ENCODE results near the gene SLC46A2. TPM values are rescaled to one million over a fixed set of nuclear protein-coding genes. Genes with fewer than 3 reads are reported as not detected.

Gene SLC46A2
- not detected for total RNA-seq

GRCh38 chr9:112890106-112891081, at the start of gene SLC46A2:
TSS of gene SLC46A2 (minus strand) at chr9:112890876. CDS start at chr9:112890681, 195 bp downstream.
- no peaks in the 10 kb centered on the region for H3K4me1 Mint-ChIP-seq (ENCODE audit: low read depth)
- POLR2A ChIA-PET: no interaction called here
- H3K27me3 Mint-ChIP-seq: peaks cover 27% of the 10 kb centered on the region

GRCh38 chr9:112939418-112939817, 48.7 kb upstream of the SLC46A2 start:
- Mint-ChIP-seq H3K9me3 (no peaks in the 10 kb centered on the region), H3K4me3 (no peak overlapping the region), H3K4me1 (ENCODE audit: low read depth) (no peaks in the 10 kb centered on the region), H3K36me3 (no peaks in the 10 kb centered on the region), H3K27ac (no peak overlapping the region), H3K27me3 (peaks cover 6% of the 10 kb centered on the region)
- intact Hi-C loops (cut with micrococcal nuclease): no loop called here
- DNase-seq: no peak
- ChIA-PET POLR2A (no interaction called here), CTCF (no interaction called here)

More at GRCh38 chr9:112890106-112891081, at the start of gene SLC46A2:
- no peak for DNase-seq
- intact Hi-C loops (cut with micrococcal nuclease): no loop called here
- Mint-ChIP-seq H3K27ac (no peak within 1 kb of the TSS), H3K4me3 (no peak within 1 kb of the TSS), H3K9me3 (no peaks in the 10 kb centered on the region), H3K36me3 (no peaks in the 10 kb centered on the region)
- CTCF ChIA-PET: no interaction called here

DNA sequence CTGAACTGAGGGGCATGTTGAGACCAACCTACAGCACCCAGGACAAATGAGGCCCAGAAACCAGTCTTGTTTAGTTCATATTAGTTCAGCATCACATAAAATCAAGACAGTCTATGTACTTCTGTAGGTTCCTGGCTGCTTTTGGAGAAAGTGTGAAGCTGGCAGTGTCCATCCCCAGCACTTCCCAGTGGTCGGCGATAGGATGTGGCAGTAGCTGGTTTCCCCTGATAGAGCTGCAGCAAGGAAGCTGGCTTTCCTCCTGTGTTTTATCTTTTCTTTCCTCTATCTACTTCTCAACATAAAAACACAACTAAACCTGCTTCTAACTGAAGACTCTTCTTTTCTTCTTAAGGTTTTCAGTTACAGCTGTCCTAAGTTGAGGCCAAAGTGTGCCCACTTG, 43.0 kb upstream of the SLC46A2 start:
- ChIA-PET POLR2A (no interaction called here), CTCF (interaction anchor here (0.8 to 1.0 kb wide), 2 partner anchors 16 to 179 kb away, joined by 3 to 4 read pairs; no protein-coding TSS in a partner anchor)
- Mint-ChIP-seq H3K4me1 (ENCODE audit: low read depth) (no peaks in the 10 kb centered on the region), H3K9me3 (no peaks in the 10 kb centered on the region), H3K36me3 (no peaks in the 10 kb centered on the region), H3K4me3 (no peak overlapping the region), H3K27ac (no peak overlapping the region), H3K27me3 (peaks cover 7% of the 10 kb centered on the region)
- DNase-seq: no peak
- intact Hi-C loops (cut with micrococcal nuclease): no loop called here

- peak; percentile 10 for DNase-seq
- Mint-ChIP-seq H3K27me3 (peaks cover 16% of the 10 kb centered on the region), H3K36me3 (no peaks in the 10 kb centered on the region), H3K9me3 (no peaks in the 10 kb centered on the region), H3K4me3 (no peak overlapping the region), H3K27ac (no peak overlapping the region), H3K4me1 (ENCODE audit: low read depth) (no peaks in the 10 kb centered on the region)
- intact Hi-C loops (cut with micrococcal nuclease): no loop called here
- ChIA-PET CTCF (interaction anchor here (1.1 kb wide), 1 partner anchor 187 kb away, joined by 3 read pairs; no protein-coding TSS in a partner anchor), POLR2A (no interaction called here)
These were observed 34.5 kb upstream of the SLC46A2 start for GRCh38 chr9:112925058-112925641.

- H3K4me1 Mint-ChIP-seq (ENCODE audit: low read depth): no peaks in the 10 kb centered on the region
- no peak overlapping the region for H3K27ac Mint-ChIP-seq
- DNase-seq: no peak
- H3K4me3 Mint-ChIP-seq: no peak overlapping the region
- H3K27me3 Mint-ChIP-seq: peaks cover 14% of the 10 kb centered on the region
- no peaks in the 10 kb centered on the region for H3K9me3 Mint-ChIP-seq
- POLR2A ChIA-PET: interaction anchor here (0.6 kb wide), 1 partner anchor 86 kb away, joined by 3 read pairs; no protein-coding TSS in a partner anchor
- CTCF ChIA-PET: interaction anchor here (0.6 to 2.3 kb wide), 3 partner anchors 19 to 76 kb away, joined by 3 to 8 read pairs (median 4); no protein-coding TSS in a partner anchor
- intact Hi-C loops (cut with micrococcal nuclease): no loop called here
- H3K36me3 Mint-ChIP-seq: no peaks in the 10 kb centered on the region
These were observed 30.9 kb upstream of the SLC46A2 start for GRCh38 chr9:112921549-112921948.

DNA sequence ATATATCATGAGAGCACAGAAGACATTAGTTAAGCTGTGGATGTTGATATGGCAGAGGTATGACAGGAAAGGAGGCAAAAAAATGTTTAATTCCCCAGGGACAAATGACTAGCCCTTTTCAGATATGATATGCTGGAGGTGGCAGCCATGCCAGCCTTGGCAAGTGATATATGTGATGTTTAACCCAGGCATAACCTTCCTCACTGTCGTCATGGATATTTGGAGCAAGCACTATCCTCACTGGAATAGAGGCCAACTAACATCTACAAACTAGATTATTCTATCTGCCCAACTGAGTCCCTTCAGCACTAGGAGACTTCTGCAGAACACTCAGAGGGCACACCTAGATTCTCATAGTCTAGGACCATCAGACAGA, 27.3 kb upstream of the SLC46A2 start:
- no peak for DNase-seq
- Mint-ChIP-seq H3K4me1 (ENCODE audit: low read depth) (no peaks in the 10 kb centered on the region), H3K9me3 (no peaks in the 10 kb centered on the region), H3K4me3 (no peak overlapping the region), H3K36me3 (no peaks in the 10 kb centered on the region), H3K27me3 (peaks cover 10% of the 10 kb centered on the region), H3K27ac (no peak overlapping the region)
- POLR2A ChIA-PET: no interaction called here
- intact Hi-C loops (cut with micrococcal nuclease): no loop called here
- CTCF ChIA-PET: interaction anchor here (0.6 to 0.7 kb wide), 2 partner anchors 11 to 16 kb away, joined by 3 read pairs; no protein-coding TSS in a partner anchor

- intact Hi-C loops (cut with micrococcal nuclease): no loop called here
- H3K27ac Mint-ChIP-seq: no peak overlapping the region
These were observed 26.6 kb upstream of the SLC46A2 start for GRCh38 chr9:112917047-112917986.

DNA sequence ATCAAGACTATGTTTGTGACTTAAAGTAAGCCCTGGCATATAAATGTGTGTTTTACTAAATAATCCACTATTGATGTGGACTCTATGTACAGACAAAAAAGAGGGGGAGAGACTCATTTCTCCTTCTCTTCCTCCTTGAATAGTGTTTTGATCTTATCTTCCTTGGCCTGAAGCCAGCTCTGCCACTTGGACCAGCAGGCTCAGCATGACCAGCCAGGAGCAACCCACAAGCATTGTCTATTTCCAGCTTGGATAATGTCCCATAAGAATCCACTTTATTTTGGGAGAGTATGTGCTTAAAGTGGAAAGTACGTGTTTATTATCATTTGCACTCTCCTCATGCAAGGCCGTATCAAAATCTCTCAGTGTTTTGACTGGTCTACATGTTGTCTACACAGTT, 23.8 kb upstream of the SLC46A2 start:
- Mint-ChIP-seq H3K27ac (no peak overlapping the region), H3K9me3 (no peaks in the 10 kb centered on the region), H3K27me3 (peaks cover 9% of the 10 kb centered on the region), H3K4me1 (ENCODE audit: low read depth) (no peaks in the 10 kb centered on the region), H3K36me3 (no peaks in the 10 kb centered on the region), H3K4me3 (no peak overlapping the region)
- ChIA-PET CTCF (no interaction called here), POLR2A (no interaction called here)
- no peak for DNase-seq
- intact Hi-C loops (cut with micrococcal nuclease): no loop called here

More at GRCh38 chr9:112917047-112917986, 26.6 kb upstream of the SLC46A2 start:
- peaks cover 10% of the 10 kb centered on the region for H3K27me3 Mint-ChIP-seq
- H3K4me3 Mint-ChIP-seq: no peak overlapping the region
- no peaks in the 10 kb centered on the region for H3K36me3 Mint-ChIP-seq
- no peaks in the 10 kb centered on the region for H3K9me3 Mint-ChIP-seq
- ChIA-PET POLR2A (no interaction called here), CTCF (interaction anchor here (0.6 to 1.9 kb wide), 3 partner anchors 10 to 17 kb away, joined by 3 to 5 read pairs (median 3); no protein-coding TSS in a partner anchor)
- H3K4me1 Mint-ChIP-seq (ENCODE audit: low read depth): no peaks in the 10 kb centered on the region
- DNase-seq: no peak

GRCh38 chr9:112913326-112913725, 22.6 kb upstream of the SLC46A2 start:
- intact Hi-C loops (cut with micrococcal nuclease): no loop called here
- Mint-ChIP-seq H3K36me3 (no peaks in the 10 kb centered on the region), H3K27me3 (peaks cover 8% of the 10 kb centered on the region), H3K27ac (no peak overlapping the region), H3K4me3 (no peak overlapping the region), H3K9me3 (no peaks in the 10 kb centered on the region), H3K4me1 (ENCODE audit: low read depth) (no peaks in the 10 kb centered on the region)
- POLR2A ChIA-PET: no interaction called here
- no peak for DNase-seq
- CTCF ChIA-PET: no interaction called here

DNA sequence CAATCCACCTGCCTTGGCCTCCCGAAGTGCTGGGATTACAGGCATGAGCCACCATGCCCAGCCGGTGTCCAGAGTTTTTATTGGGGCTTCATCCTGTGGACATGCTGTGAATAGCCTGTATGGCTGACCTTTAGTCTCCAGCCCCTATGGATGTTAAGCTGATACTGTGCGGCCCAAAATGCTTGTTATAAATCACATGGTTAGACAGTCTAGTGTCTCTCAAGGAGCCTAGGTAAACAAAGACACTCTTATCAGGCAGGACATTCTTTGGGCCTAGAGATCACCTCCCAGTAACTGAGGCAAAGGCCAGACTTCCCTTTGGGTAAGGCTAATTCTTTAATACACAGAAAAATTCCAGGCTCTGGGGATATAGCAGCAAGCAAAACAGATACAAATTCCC, 22.0 kb upstream of the SLC46A2 start:
- intact Hi-C loops (cut with micrococcal nuclease): no loop called here
- H3K27ac Mint-ChIP-seq: no peak overlapping the region
- CTCF ChIA-PET: interaction anchor here (1.9 kb wide), 1 partner anchor 10 kb away, joined by 8 read pairs; no protein-coding TSS in a partner anchor
- DNase-seq: no peak
- H3K27me3 Mint-ChIP-seq: peaks cover 4% of the 10 kb centered on the region
- no peaks in the 10 kb centered on the region for H3K4me1 Mint-ChIP-seq (ENCODE audit: low read depth)
- POLR2A ChIA-PET: no interaction called here
- no peak overlapping the region for H3K4me3 Mint-ChIP-seq
- no peaks in the 10 kb centered on the region for H3K36me3 Mint-ChIP-seq
- no peaks in the 10 kb centered on the region for H3K9me3 Mint-ChIP-seq

- ChIA-PET POLR2A (no interaction called here), CTCF (interaction anchor here (1.9 kb wide), 1 partner anchor 9 kb away, joined by 8 read pairs; no protein-coding TSS in a partner anchor)
- intact Hi-C loops (cut with micrococcal nuclease): no loop called here
- no peaks in the 10 kb centered on the region for H3K9me3 Mint-ChIP-seq
- no peak overlapping the region for H3K4me3 Mint-ChIP-seq
- no peaks in the 10 kb centered on the region for H3K4me1 Mint-ChIP-seq (ENCODE audit: low read depth)
- H3K36me3 Mint-ChIP-seq: no peaks in the 10 kb centered on the region
- no peak for DNase-seq
- peaks cover 4% of the 10 kb centered on the region for H3K27me3 Mint-ChIP-seq
- no peak overlapping the region for H3K27ac Mint-ChIP-seq
These were observed 21.1 kb upstream of the SLC46A2 start for GRCh38 chr9:112911736-112912135.

Data from activated CD4-positive, alpha-beta memory T cell treated with anti-CD3 and anti-CD28 coated beads for 36 hours (primary cell).